Activated T-cell treated with anti-CD3 and anti-CD28 coated beads, Interleukin-2, amount 50 U/mL, for 24 hours (primary cell): ENCODE results near the gene PITPNM3.

Source experiments
- DNase-seq: peaks from one replicate; pipeline ENCODE4 v3.0.0-alpha.2; 2020
- H3K27ac Mint-ChIP-seq: 2 replicates; pipeline ENCODE4 v1.8.0; 2020; ENCODE audit warnings: mild to moderate bottlenecking, mixed read lengths
- H3K27me3 Mint-ChIP-seq: 2 replicates; pipeline ENCODE4 v1.8.0; 2020; ENCODE audit warnings: mixed read lengths
- H3K36me3 Mint-ChIP-seq: 2 replicates; pipeline ENCODE4 v1.8.0; 2020; ENCODE audit warnings: low read depth, mixed read lengths
- H3K4me1 Mint-ChIP-seq: 2 replicates; pipeline ENCODE4 v1.8.0; 2020; ENCODE audit warnings: low read depth, mixed read lengths
- H3K4me3 Mint-ChIP-seq: 2 replicates; pipeline ENCODE4 v1.8.0; 2020; ENCODE audit warnings: mild to moderate bottlenecking, moderate library complexity, mixed read lengths
- H3K9me3 Mint-ChIP-seq: 2 replicates; pipeline ENCODE4 v1.8.0; 2020; ENCODE audit warnings: mixed read lengths

The PITPNM3 gene

DNA sequence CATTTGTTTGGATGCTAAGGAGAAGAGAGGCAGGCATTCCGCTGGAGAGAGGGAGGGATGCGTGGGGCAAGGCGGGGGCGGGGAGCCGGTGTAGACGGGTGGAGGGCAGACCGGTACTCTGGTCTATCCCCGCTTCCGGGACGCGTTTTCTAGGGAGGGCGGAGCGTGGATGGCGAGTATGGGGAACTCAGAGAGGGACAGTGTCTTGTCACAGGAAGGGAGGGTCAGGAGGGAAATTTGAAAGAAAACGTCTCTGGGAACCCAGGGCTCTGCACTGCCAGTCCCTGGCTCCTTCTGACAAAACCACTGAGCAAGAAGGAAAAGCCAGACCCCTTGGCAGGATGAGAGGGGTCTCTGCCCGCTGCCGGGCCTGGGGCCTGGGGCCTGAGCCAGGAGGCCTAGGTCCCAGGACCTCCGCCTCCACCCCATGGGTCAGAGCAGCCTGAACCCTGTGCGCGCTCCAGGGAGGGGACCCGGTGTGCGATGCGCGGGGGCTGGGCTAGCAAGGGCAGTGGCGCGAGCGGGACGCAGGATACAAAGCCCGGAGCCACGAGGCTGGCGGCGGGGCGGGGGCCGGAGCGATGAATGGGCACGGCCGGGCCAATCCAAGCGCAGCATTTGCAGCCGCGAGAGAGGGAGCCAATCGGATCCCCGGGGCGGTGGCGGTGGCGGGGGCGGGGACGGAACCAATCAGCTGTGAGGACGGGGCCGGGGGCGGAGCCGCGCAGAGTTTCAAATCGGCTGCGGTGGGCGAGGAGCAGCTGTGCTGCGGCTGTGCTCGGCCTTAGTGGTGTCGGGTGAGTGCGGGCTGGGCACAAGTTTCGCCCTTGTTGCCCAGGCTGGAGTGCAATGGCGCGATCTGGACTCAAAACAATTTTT lies 112.4 kb downstream of the PITPNM3 start, which contains the start of gene PIMREG:
TSS of gene PIMREG (plus strand) at position 764 of the 879 bp plus-strand sequence. CDS start 656 bp downstream, outside the sequence.
- no peaks in the 10 kb centered on the region for H3K9me3 Mint-ChIP-seq
- peaks cover 15% of the 10 kb centered on the region for H3K27me3 Mint-ChIP-seq
- H3K36me3 Mint-ChIP-seq: no peaks in the 10 kb centered on the region
- H3K4me3 Mint-ChIP-seq: peak within 1 kb of the TSS; percentile 83
- DNase-seq: peak; percentile 95
- peak within 1 kb of the TSS; percentile 91 for H3K27ac Mint-ChIP-seq
- peaks cover 13% of the 10 kb centered on the region for H3K4me1 Mint-ChIP-seq

DNA sequence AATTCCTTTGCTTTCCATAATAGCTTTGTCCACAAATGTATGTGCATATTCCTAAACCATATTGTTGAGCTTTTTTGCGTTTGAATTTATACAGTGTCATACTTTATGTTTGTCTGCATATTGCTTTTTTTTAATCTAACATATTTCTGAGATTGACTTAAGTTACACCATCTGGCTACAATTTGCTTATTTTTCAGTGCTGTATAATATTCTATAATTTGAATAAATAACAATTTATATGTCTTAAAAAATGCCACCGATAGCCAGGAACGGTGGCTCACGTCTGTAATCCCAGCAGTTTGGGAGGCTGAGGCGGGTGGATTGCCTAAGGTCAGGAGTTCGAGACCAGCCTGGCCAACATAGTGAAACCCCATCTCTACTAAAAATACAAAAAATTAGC lies 113.6 kb downstream of the PITPNM3 start:
- Mint-ChIP-seq H3K36me3 (no peaks in the 10 kb centered on the region), H3K27ac (no peak overlapping the region), H3K4me1 (peaks cover 13% of the 10 kb centered on the region), H3K4me3 (no peak overlapping the region), H3K27me3 (peaks cover 18% of the 10 kb centered on the region), H3K9me3 (no peaks in the 10 kb centered on the region)
- DNase-seq: no peak

DNA sequence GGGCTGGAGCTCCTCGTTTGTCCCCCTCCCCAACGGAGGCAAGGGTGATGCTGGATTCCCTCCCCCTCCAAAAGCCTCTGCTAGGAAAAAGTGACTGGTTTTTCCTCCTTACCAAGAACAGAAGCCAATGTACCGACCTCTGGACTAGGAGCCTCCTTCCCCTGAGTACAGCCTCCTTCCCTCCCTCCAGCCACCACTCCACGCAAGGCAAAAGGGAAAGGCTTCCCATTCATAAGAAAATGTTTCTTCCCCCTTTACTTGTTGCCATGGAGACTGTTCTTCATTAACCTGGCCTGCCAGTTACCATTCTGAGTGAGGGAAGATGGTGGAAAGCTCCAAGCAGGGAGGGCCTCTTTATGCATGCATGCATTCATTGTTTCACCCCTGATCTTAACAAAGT lies 116.4 kb downstream of the PITPNM3 start:
- no peak overlapping the region for H3K4me3 Mint-ChIP-seq
- peaks cover 14% of the 10 kb centered on the region for H3K4me1 Mint-ChIP-seq
- H3K27ac Mint-ChIP-seq: no peak overlapping the region
- H3K9me3 Mint-ChIP-seq: no peaks in the 10 kb centered on the region
- no peaks in the 10 kb centered on the region for H3K36me3 Mint-ChIP-seq
- no peak for DNase-seq
- H3K27me3 Mint-ChIP-seq: peaks cover 30% of the 10 kb centered on the region

DNA sequence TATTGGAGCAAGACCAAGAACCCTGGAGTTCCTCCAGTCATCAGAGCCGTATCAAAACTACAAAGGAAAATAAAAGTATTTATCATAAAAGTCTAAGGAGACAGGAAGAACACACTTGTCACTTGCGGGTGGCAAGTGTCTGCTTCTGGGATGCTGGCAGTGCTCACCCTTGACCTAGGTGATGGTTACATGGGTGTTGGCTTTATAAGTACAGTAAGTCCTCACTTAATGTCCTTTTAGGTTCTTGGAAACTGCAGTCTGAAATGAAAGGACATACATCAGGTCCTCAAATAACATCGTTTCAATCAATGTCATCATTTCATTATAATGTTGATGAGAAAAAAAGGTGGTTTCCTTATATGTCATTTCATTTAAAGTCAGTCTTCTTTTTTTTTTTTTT lies 118.4 kb downstream of the PITPNM3 start:
- Mint-ChIP-seq H3K4me3 (no peak overlapping the region), H3K27ac (no peak overlapping the region), H3K4me1 (peaks cover 1% of the 10 kb centered on the region), H3K36me3 (no peaks in the 10 kb centered on the region), H3K27me3 (peaks cover 30% of the 10 kb centered on the region), H3K9me3 (no peaks in the 10 kb centered on the region)
- no peak for DNase-seq

DNA sequence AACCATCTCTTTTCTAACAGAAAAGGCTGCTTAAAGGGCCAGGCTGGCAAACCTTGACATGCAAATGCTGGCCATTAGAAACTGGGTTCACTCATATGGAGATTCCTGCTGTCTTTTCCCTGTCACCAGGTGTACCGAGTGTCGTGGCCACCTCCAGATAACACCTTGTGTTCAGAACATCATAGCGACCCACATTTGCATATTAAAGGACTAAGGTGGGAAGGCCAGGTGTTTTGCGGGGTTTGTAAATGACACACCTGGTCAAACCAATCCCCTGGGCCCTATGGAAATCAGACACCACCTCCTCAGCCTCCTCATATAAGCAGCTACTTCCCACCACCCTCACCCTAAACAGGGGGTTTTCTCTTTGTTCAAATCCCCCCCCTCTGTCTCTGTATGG lies 118.9 kb downstream of the PITPNM3 start:
- no peak overlapping the region for H3K4me3 Mint-ChIP-seq
- H3K36me3 Mint-ChIP-seq: no peaks in the 10 kb centered on the region
- peaks cover 30% of the 10 kb centered on the region for H3K27me3 Mint-ChIP-seq
- H3K4me1 Mint-ChIP-seq: peaks cover 1% of the 10 kb centered on the region
- no peak for DNase-seq
- H3K27ac Mint-ChIP-seq: no peak overlapping the region
- no peaks in the 10 kb centered on the region for H3K9me3 Mint-ChIP-seq

DNA sequence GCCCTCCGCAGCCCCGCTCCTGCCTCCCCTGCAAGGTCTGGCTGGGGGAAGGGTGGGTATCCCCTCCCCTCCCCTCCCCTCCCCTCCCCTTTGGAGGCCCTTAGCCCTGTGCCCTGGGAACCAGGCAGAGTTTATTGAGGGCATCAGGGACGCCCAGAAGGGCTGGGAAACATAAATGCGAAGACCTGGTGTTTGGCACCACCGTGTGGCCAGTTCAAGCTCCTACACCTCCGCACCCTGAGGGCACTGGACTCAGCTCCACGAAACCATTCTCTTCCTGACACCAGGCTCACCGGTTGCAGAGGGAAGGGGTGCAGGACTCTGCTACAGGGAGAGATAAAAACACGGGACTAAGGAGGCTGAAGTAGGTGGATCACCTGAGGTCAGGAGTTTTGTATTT lies 120.4 kb downstream of the PITPNM3 start:
- Mint-ChIP-seq H3K4me3 (no peak overlapping the region), H3K27me3 (peaks cover 37% of the 10 kb centered on the region), H3K36me3 (peaks cover 1% of the 10 kb centered on the region), H3K4me1 (peaks cover 1% of the 10 kb centered on the region), H3K9me3 (peaks cover 7% of the 10 kb centered on the region), H3K27ac (no peak overlapping the region)
- peak; percentile 72 for DNase-seq

DNA sequence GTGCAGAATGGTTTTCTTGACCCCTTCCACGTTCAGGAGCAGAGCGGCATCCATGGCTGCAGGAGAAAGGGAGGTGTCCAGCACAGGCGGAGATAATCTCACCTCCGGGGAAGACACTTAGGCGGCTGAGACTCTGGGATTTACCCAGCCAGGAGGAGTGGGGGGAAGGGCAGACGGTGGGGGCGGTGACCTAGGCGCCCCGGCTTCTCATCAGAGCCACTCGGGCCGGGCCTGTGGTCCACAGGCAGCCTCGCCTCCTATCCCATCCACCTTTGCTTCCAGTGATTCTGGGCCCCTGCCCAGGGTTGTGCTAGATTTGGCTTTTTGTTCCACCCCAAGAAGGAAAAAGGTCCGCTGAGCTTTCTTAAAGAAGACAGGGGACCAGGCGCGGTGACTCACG lies 121.3 kb downstream of the PITPNM3 start, which contains the start of gene AIPL1:
TSS of gene AIPL1 (minus strand) at position 71 of the 400 bp plus-strand sequence. CDS start at position 54, 17 bp downstream.
- peaks cover 10% of the 10 kb centered on the region for H3K9me3 Mint-ChIP-seq

DNA sequence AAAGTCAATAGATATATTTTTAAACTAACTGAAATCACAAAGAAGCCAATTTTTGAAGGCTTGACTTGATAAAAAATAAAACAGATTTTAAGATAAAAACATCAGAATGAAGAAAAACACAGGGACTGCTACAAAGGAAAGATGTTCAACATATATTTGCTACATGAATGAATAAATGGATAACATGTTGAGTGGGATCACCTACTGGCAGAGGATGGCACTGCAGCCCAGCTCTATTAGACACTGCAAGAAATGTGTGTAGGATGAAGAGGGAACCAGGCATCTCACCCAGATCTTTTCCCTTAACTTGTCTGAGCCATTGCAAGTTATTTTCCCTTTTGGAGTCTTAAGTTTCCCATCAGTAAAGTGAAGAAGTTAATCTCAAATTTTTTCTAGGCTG lies 125.6 kb downstream of the PITPNM3 start:
- Mint-ChIP-seq H3K4me1 (peaks cover 19% of the 10 kb centered on the region), H3K36me3 (peaks cover 4% of the 10 kb centered on the region), H3K27me3 (peaks cover 15% of the 10 kb centered on the region), H3K27ac (no peak overlapping the region), H3K4me3 (no peak overlapping the region), H3K9me3 (peaks cover 10% of the 10 kb centered on the region)
- no peak for DNase-seq

More for the DNA sequence above, 121.3 kb downstream of the PITPNM3 start, which contains the start of gene AIPL1:
- Mint-ChIP-seq H3K27ac (no peak within 1 kb of the TSS), H3K36me3 (peaks cover 4% of the 10 kb centered on the region), H3K27me3 (peaks cover 38% of the 10 kb centered on the region), H3K4me3 (no peak within 1 kb of the TSS), H3K4me1 (peaks cover 1% of the 10 kb centered on the region)
- no peak for DNase-seq

DNA sequence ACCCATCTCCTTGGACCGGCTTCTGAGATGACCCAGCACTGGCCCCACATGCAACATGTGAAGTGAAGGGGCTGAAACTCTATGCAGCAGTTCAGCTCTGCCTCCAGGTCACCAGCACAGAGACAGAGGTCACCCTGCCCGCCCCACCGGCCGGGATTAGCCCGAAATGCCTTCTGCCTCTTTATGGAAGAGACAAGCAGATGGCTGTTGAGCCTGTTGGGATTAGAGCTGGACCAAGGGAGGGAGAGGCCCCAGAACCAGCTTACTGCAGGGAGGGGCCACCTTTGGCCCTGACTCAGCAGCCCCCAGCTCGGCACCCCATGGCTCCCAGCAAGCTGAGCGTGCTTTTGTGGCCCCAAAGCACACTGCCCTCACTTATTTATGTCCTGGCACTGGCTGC lies 127.1 kb downstream of the PITPNM3 start:
- H3K4me1 Mint-ChIP-seq: peaks cover 19% of the 10 kb centered on the region
- peaks cover 10% of the 10 kb centered on the region for H3K9me3 Mint-ChIP-seq
- no peak overlapping the region for H3K4me3 Mint-ChIP-seq
- H3K27me3 Mint-ChIP-seq: peaks cover 18% of the 10 kb centered on the region
- H3K27ac Mint-ChIP-seq: no peak overlapping the region
- peaks cover 4% of the 10 kb centered on the region for H3K36me3 Mint-ChIP-seq
- no peak for DNase-seq

DNA sequence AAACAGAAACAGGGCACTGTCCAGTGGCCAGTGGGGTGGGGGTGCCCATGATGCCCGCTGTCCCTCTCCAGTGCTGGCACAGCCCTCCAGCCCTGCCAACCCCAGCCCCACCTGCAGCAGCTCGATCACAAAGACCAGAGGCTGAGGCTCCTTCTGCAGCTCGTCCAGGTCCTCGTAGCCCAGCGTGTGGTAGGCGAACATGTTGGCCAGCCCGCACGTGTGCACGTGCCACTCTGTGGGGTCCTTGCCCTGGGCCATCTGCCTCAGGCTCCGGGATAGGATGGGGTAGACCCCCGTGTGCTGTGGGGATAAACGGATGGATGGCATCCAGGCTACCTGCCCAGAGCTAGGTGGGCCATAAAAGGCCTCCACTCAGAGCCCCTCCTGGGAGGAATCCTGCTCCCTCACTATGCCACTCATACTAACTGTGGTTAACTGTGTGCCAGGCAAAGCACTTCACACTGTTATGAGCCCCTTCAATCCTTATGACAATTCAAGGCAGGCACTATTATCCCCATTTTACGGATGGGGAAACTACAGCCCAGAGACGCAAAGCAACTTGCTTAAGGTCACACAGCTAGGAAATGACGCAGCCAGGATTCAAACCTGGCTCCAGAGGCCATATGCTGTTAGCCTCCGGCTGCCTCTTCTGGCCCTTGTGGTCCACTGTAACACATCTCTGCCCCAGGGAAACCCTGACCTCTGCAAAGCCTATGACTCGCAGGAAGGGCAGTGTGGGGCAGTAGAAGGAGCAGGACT lies 128.0 kb downstream of the PITPNM3 start:
- peaks cover 10% of the 10 kb centered on the region for H3K9me3 Mint-ChIP-seq
- peaks cover 4% of the 10 kb centered on the region for H3K36me3 Mint-ChIP-seq
- peaks cover 21% of the 10 kb centered on the region for H3K27me3 Mint-ChIP-seq
- peaks cover 19% of the 10 kb centered on the region for H3K4me1 Mint-ChIP-seq
- H3K4me3 Mint-ChIP-seq: no peak overlapping the region
- no peak for DNase-seq
- H3K27ac Mint-ChIP-seq: no peak overlapping the region

DNA sequence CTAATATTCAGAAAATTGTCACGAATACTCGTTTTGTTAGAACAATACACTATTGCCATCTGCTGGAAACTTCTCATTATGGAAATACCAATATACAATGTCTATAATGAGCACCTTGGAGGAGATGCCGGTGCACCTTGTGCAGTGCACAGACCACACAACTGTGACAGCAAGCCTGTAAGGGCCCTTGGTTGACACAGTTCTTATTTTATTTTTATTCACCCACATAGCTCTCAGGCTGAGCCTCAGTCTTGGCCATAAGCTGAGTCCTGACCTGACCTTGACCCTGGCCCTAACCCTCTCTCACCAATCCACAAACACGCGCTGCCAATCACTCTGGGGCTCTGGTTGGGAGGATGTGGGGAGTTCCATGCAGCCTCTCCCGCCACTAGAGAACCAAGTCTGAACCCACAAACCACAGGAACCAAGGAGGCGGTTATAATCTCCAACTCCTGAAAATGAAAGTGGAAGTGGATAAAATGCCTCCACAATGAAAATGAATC lies 129.0 kb downstream of the PITPNM3 start:
- Mint-ChIP-seq H3K27me3 (peaks cover 25% of the 10 kb centered on the region), H3K27ac (peak overlapping the region; percentile 16), H3K4me1 (peaks cover 19% of the 10 kb centered on the region), H3K4me3 (peak overlapping the region; percentile 16), H3K36me3 (peaks cover 4% of the 10 kb centered on the region), H3K9me3 (peaks cover 10% of the 10 kb centered on the region)
- peak; percentile 56 for DNase-seq

DNA sequence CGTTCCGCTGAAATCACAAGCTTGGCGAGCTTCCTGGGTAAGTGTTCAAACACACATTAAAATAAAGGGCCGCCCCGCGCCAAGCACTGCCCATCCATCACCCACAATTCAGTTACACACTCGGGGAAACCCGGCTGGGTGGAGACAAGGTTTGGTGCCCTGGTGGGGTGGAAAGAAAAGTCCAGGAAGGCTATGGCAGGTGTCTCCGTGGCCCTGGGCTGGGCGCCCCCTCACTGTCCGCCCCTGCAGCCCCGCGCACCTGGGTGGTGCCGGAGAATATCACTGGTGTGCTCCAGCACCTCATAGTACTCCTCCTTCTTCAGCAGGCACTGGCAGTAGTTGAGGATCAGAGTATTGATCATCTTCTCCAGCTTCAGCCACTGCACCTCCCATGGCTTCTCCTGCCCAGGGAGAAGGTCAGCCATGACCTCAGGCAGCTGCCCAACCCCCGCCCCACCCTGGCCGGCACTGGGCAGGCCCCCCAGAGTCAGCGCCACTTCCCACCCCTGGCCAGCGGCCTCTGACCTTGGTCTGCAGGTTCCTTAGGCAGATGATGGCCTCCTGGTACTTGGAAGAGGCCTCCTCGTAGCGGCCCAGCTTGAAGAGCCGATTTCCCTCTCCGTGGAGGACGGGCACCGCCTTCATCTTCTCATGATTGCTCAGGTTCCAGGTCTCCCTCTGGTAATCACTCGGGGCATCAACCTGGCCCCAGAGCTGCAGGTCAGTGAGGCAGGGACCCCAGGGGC lies 129.8 kb downstream of the PITPNM3 start:
- no peak overlapping the region for H3K27ac Mint-ChIP-seq
- H3K4me1 Mint-ChIP-seq: peaks cover 20% of the 10 kb centered on the region

DNA sequence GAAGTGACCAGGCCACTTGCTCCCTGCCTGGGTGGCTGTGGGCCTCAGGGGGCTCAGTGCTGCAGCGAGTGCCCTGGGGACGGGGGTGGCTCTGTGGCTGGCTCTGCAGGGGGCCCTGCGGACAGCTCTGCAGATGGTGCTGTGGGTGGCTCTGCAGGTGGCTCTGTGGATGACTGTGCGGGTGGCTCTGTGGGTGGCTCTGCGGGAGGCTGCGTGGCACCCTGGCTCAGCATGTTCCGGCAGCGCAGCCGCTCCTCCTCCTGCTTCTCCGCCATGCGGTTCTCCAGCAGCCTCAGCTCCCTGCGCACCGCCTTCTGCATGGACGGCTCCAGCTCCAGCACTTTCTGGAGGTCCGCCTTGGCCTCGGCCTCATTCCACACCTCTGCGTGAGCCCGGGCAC lies 130.9 kb downstream of the PITPNM3 start:
- no peak for DNase-seq
- peaks cover 27% of the 10 kb centered on the region for H3K27me3 Mint-ChIP-seq
- H3K9me3 Mint-ChIP-seq: no peaks in the 10 kb centered on the region
- no peak overlapping the region for H3K4me3 Mint-ChIP-seq
- no peaks in the 10 kb centered on the region for H3K36me3 Mint-ChIP-seq
- H3K27ac Mint-ChIP-seq: no peak overlapping the region
- H3K4me1 Mint-ChIP-seq: peaks cover 21% of the 10 kb centered on the region

More for the DNA sequence above, 129.8 kb downstream of the PITPNM3 start:
- Mint-ChIP-seq H3K27me3 (peaks cover 27% of the 10 kb centered on the region), H3K9me3 (peaks cover 7% of the 10 kb centered on the region), H3K4me3 (no peak overlapping the region), H3K36me3 (peaks cover 4% of the 10 kb centered on the region)
- no peak for DNase-seq

DNA sequence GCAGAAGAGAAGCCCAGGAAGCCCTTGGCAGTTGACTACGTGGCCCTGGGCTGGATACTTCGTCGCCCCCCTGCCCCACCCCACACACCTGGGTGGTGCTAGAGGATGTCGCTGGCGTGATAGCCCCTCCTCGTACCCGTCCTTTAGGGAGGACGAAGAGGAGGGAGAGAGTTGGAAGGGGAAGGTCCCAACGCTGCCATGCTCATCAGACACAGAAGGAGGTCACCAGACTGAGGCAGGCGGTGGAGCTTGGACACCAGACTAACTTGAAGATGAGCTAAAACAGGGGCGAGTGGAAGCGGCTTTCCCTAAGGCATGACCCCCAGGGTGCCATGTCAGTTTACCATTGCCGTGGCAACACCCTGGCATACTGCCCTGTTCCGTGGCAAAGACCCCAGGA lies 132.4 kb downstream of the PITPNM3 start:
- no peaks in the 10 kb centered on the region for H3K9me3 Mint-ChIP-seq
- no peak overlapping the region for H3K27ac Mint-ChIP-seq
- H3K27me3 Mint-ChIP-seq: peaks cover 30% of the 10 kb centered on the region
- H3K36me3 Mint-ChIP-seq: no peaks in the 10 kb centered on the region
- DNase-seq: no peak
- no peak overlapping the region for H3K4me3 Mint-ChIP-seq
- H3K4me1 Mint-ChIP-seq: peaks cover 22% of the 10 kb centered on the region
